Suprapubic skin (tissue), 4 donors: ENCODE measurements around the gene SEPTIN14.

Source experiments
- EP300 ChIP-seq: sonication (generic); formaldehyde crosslinking; IDR thresholded peaks from one replicate; pipeline ENCODE4 v1.6.1; 2017; ENCODE audit warnings: antibody characterized with exemption
- POLR2A ChIP-seq, 2 donors: fragments of 450-650 bp; IDR thresholded peaks; one replicate each; pipeline ENCODE4 v1.6.1; 2017; ENCODE audit warnings: antibody characterized with exemption in 2 of 2, mild to moderate bottlenecking in 2 of 2, moderate library complexity in 2 of 2
- POLR2AphosphoS5 ChIP-seq, 3 donors: sonication (generic); formaldehyde crosslinking; IDR thresholded peaks; one replicate each; pipeline ENCODE4 v1.6.1; 2017; ENCODE audit warnings: antibody characterized with exemption in 3 of 3
- TF ChIP-seq, protein P1 (sequence below), 2 donors: fragments of 200-600 bp in 1 of 2; fragments of 450-650 bp in 1 of 2; sonication (generic) in 1 of 2; IDR thresholded peaks; one replicate each; pipeline ENCODE4 v1.5.1; 2016 to 2019; ENCODE audit warnings: antibody characterized with exemption in 2 of 2, mild to moderate bottlenecking in 1 of 2, moderate library complexity in 1 of 2

DNA sequence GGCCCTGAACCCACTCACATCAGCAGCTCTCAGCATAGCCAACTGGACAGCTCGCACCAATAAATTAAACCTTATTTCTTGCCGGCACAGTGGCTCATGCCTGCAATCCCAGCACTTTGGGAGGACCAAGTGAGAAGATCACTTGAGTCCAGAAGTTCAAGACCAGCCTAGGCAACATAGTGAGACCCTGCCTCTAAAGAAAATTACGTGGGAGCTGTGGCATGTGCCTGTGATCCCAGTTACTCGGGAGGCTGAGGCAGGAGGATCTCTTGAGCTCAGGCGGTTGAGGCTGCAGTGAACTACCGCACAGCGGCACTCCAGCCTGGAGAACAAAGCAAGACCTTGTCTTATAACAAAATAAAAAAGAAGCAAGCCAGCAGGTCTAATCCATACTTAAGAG, 75.7 kb downstream of the SEPTIN14 start:
- no peak for TF ChIP-seq POLR2AphosphoS5 (IDR thresholded peaks at IDR 0.05)
- TF ChIP-seq, protein P1, sequence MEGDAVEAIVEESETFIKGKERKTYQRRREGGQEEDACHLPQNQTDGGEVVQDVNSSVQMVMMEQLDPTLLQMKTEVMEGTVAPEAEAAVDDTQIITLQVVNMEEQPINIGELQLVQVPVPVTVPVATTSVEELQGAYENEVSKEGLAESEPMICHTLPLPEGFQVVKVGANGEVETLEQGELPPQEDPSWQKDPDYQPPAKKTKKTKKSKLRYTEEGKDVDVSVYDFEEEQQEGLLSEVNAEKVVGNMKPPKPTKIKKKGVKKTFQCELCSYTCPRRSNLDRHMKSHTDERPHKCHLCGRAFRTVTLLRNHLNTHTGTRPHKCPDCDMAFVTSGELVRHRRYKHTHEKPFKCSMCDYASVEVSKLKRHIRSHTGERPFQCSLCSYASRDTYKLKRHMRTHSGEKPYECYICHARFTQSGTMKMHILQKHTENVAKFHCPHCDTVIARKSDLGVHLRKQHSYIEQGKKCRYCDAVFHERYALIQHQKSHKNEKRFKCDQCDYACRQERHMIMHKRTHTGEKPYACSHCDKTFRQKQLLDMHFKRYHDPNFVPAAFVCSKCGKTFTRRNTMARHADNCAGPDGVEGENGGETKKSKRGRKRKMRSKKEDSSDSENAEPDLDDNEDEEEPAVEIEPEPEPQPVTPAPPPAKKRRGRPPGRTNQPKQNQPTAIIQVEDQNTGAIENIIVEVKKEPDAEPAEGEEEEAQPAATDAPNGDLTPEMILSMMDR (IDR thresholded peaks at IDR 0.05): no peak
- no peak for TF ChIP-seq POLR2A (IDR thresholded peaks at IDR 0.05)
- no peak for TF ChIP-seq EP300
